Karpas-422 (cell line): ENCODE results near the gene ARHGAP22. TPM values are rescaled to one million over a fixed set of nuclear protein-coding genes. Genes with fewer than 3 reads are reported as not detected.

ENCODE experiments used
- DNase-seq: peaks from one replicate; pipeline ENCODE4 v3.0.0-alpha.2; 2015
- H2AFZ ChIP-seq: fragments of 200-600 bp; sonication (generic); 2 replicates; pipeline ENCODE4 v1.6.1; 2014; ENCODE audit warnings: antibody characterized with exemption, low read length, mixed read lengths
- H3K27ac ChIP-seq: fragments of 200-600 bp; sonication (generic); 2 replicates; pipeline ENCODE4 v1.5.1; 2014; ENCODE audit warnings: mild to moderate bottlenecking, low read length, moderate library complexity
- H3K27me3 ChIP-seq: fragments of 200-600 bp; sonication (generic); 2 replicates; pipeline ENCODE4 v1.6.1; 2014; ENCODE audit warnings: low read length, mixed read lengths
- H3K36me3 ChIP-seq: fragments of 200-600 bp; sonication (generic); 2 replicates; pipeline ENCODE4 v1.6.1; 2014; ENCODE audit warnings: low read length, mixed read lengths; ENCODE audit not compliant: insufficient read depth
- H3K4me1 ChIP-seq: fragments of 200-600 bp; sonication (generic); 2 replicates; pipeline ENCODE4 v1.6.1; 2014; ENCODE audit warnings: mild to moderate bottlenecking, low read length, mixed read lengths
- H3K4me2 ChIP-seq: fragments of 200-600 bp; sonication (generic); 2 replicates; pipeline ENCODE4 v1.6.1; 2014; ENCODE audit warnings: low read length, low read depth, mild to moderate bottlenecking; ENCODE audit not compliant: poor library complexity, severe bottlenecking
- H3K4me3 ChIP-seq: fragments of 200-600 bp; sonication (generic); 2 replicates; pipeline ENCODE4 v1.5.1; 2014; ENCODE audit warnings: mild to moderate bottlenecking, antibody characterized with exemption, low read length, mixed read lengths
- H3K79me2 ChIP-seq: fragments of 200-600 bp; sonication (generic); 2 replicates; pipeline ENCODE4 v1.6.1; 2014; ENCODE audit warnings: mild to moderate bottlenecking, low read length, mixed read lengths
- H3K9ac ChIP-seq: fragments of 200-600 bp; sonication (generic); 2 replicates; pipeline ENCODE4 v1.6.0; 2014; ENCODE audit warnings: low read length
- H3K9me2 ChIP-seq: fragments of 200-600 bp; sonication (generic), shearing (Covaris generic); replicated peaks from 2 replicates; pipeline ENCODE4 v1.6.0; 2014; ENCODE audit warnings: mild to moderate bottlenecking, low read length, moderate library complexity; ENCODE audit not compliant: insufficient read depth
- H3K9me3 ChIP-seq: fragments of 300-700, 200-600 bp; sonication (generic); 2 replicates; pipeline ENCODE4 v1.6.1; 2014; ENCODE audit warnings: low read length, mixed read lengths
- H4K20me1 ChIP-seq: fragments of 200-600 bp; sonication (generic); 2 replicates; pipeline ENCODE4 v1.6.1; 2014; ENCODE audit warnings: mild to moderate bottlenecking, antibody characterized with exemption, low read length, low read depth; ENCODE audit not compliant: insufficient read depth
- total RNA-seq: library from RNA; depleted of rRNA; stranded (reverse); fragments of >200 nt; shearing (Covaris generic); gene quantifications from 2 replicates; pipeline ENCODE4 v1.2.3, GENCODE V29; 2014; ENCODE audit warnings: low replicate concordance

Gene ARHGAP22
- total RNA-seq, 1 experiment from 2014 or later, result 0.07 TPM

- DNase-seq, result no peak
- H4K20me1 ChIP-seq, result no peaks in the 10 kb centered on the region
- H3K4me3 ChIP-seq, result no peak overlapping the region
- no peaks in the 10 kb centered on the region for H3K4me1 ChIP-seq
- no peaks in the 10 kb centered on the region for H3K27me3 ChIP-seq
- no peak overlapping the region for H3K27ac ChIP-seq
- no peak overlapping the region for H3K4me2 ChIP-seq
- no peaks in the 10 kb centered on the region for H3K36me3 ChIP-seq
- no peaks in the 10 kb centered on the region for H3K9me3 ChIP-seq
- no peaks in the 10 kb centered on the region for H3K9me2 ChIP-seq
- no peak overlapping the region for H3K9ac ChIP-seq
- no peak overlapping the region for H2AFZ ChIP-seq
- H3K79me2 ChIP-seq, result no peaks in the 10 kb centered on the region
Observed at GRCh38 chr10:48547981-48548380, 56.9 kb downstream of the ARHGAP22 start.

DNA sequence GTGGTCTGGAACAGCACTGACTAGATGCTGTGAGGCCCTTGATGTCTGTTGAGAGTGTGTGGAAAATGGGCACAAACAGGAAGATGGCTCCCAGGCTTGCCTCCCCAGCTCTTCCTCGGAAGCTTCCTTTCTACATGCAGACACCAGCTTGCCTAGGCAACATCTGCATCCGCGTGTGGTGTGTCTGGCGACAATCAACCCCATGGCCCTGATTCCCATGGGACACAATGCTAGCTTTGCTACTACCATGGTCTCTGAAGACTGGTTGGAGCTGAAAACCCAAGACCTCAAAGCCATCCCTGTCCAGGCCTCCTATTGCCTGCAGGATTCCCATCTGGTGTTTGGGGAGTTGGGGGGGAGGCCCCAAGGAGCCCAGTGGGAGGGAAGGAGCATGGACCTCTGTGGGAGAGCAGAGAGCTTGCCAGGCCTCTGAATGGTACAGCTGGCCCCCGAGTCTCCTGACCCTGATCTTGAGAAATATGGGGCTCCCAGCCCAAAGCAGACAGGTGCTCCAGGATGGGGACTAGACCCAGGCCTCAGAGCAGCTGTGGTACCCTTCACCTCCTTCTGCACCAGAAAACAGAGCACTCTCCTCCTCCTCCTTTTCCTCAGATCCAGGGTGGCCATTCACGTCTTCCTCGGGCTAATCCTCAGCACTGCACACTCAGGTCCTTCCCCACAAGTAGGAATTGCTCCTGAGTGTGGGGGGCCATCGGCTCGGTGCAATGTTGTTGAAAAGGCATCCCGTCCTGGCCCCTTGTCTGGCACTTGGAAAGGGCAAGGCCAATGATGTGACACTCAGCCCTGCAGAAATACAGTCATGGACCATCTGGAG is 57.6 kb downstream of the ARHGAP22 start:
- Histone ChIP-seq H2AFZ (no peak overlapping the region), H3K4me3 (no peak overlapping the region), H3K36me3 (no peaks in the 10 kb centered on the region), H4K20me1 (no peaks in the 10 kb centered on the region), H3K79me2 (no peaks in the 10 kb centered on the region), H3K9ac (no peak overlapping the region), H3K9me2 (no peaks in the 10 kb centered on the region), H3K4me1 (no peaks in the 10 kb centered on the region), H3K27me3 (no peaks in the 10 kb centered on the region), H3K4me2 (no peak overlapping the region), H3K27ac (no peak overlapping the region), H3K9me3 (no peaks in the 10 kb centered on the region)
- DNase-seq, result no peak

- Histone ChIP-seq H3K27ac (no peak overlapping the region), H3K4me3 (no peak overlapping the region), H2AFZ (no peak overlapping the region), H3K4me2 (no peak overlapping the region), H3K79me2 (no peaks in the 10 kb centered on the region), H3K36me3 (no peaks in the 10 kb centered on the region), H3K9me3 (no peaks in the 10 kb centered on the region), H4K20me1 (no peaks in the 10 kb centered on the region), H3K4me1 (no peaks in the 10 kb centered on the region), H3K27me3 (no peaks in the 10 kb centered on the region), H3K9ac (no peak overlapping the region), H3K9me2 (no peaks in the 10 kb centered on the region)
- DNase-seq, result no peak
Observed at GRCh38 chr10:48545462-48546145, 59.3 kb downstream of the ARHGAP22 start.

DNA sequence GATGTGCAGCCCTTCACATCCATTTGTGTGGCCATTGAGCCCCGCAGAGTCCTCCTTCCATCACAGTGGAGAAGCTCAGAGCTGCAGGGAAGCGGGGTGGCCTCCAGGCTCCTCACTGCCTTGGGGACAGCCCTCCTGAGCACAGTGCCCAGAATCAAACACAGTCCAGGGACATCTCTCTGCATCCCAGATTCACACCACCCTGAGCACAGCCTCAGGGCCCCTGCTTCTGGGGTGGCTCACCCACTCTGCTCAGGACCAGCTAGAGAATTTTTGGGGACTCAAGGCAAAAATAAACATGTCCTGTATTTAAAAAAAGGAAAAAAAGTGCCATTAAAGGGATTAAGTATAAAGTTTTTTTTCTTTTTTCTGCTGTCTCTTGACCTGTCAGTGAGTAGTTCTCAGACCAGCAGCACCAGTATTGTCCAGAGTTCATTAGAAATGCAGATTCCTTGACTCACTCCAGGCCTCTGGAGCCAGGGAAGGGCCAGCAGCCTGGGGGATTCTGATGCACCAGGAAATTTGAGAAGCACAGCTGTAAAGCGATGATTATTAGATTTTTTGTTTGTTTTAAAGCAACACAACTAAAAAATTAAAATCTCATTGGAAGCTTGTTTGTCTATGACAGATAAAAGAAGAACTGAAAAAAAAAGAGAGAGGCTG is 61.6 kb downstream of the ARHGAP22 start:
- Histone ChIP-seq H3K79me2 (no peaks in the 10 kb centered on the region), H3K9me2 (no peaks in the 10 kb centered on the region), H4K20me1 (no peaks in the 10 kb centered on the region), H3K4me1 (no peaks in the 10 kb centered on the region), H3K27ac (no peak overlapping the region), H3K9me3 (no peaks in the 10 kb centered on the region), H3K9ac (no peak overlapping the region), H3K4me2 (no peak overlapping the region), H2AFZ (no peak overlapping the region), H3K4me3 (no peak overlapping the region), H3K36me3 (no peaks in the 10 kb centered on the region), H3K27me3 (no peaks in the 10 kb centered on the region)
- DNase-seq, result no peak

- no peaks in the 10 kb centered on the region for H3K4me1 ChIP-seq
- H3K9me2 ChIP-seq, result no peaks in the 10 kb centered on the region
- H3K4me3 ChIP-seq, result no peak overlapping the region
- H3K9me3 ChIP-seq, result no peaks in the 10 kb centered on the region
- H3K27me3 ChIP-seq, result no peaks in the 10 kb centered on the region
- no peaks in the 10 kb centered on the region for H3K36me3 ChIP-seq
- H2AFZ ChIP-seq, result no peak overlapping the region
- no peak overlapping the region for H3K4me2 ChIP-seq
- H3K9ac ChIP-seq, result no peak overlapping the region
- H4K20me1 ChIP-seq, result no peaks in the 10 kb centered on the region
- DNase-seq, result no peak
- no peaks in the 10 kb centered on the region for H3K79me2 ChIP-seq
- H3K27ac ChIP-seq, result no peak overlapping the region
Observed at GRCh38 chr10:48542471-48543181, 62.2 kb downstream of the ARHGAP22 start.

DNA sequence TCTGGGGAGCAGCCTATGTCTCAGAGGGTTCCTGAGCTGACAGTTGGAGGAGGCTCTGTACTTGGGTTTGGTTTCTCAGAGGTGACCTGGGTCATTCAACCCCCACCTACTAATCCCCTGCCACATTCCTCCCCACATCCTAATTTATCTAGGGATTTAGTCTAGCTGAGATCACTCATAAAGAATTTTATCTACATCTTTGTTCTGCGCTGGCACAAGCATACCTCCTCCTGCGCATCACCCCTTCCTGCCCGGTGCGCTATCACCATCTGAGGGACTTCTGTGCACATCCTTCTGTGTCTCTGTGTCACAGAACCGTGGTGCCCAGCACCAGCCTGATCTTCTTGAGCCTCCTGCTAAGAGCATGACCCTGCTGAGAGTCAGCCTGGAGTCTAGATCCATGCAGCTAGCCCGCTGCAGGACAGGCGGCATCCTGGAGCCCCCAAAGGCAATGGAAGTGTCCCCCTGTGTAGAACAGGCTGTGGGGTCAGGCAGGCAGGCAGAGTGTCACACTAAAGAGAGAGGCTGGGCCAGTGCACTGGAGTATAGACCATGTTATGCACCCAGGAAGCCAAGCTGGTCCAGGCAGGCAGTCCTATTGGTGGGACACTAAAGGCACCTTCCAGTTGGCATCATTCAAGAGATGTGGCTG is 63.6 kb downstream of the ARHGAP22 start:
- DNase-seq, result no peak
- Histone ChIP-seq H3K79me2 (no peaks in the 10 kb centered on the region), H3K9me3 (no peaks in the 10 kb centered on the region), H3K27ac (no peak overlapping the region), H3K9ac (no peak overlapping the region), H3K36me3 (no peaks in the 10 kb centered on the region), H3K9me2 (no peaks in the 10 kb centered on the region), H3K4me3 (no peak overlapping the region), H3K4me1 (no peaks in the 10 kb centered on the region), H2AFZ (no peak overlapping the region), H3K4me2 (no peak overlapping the region), H4K20me1 (no peaks in the 10 kb centered on the region), H3K27me3 (no peaks in the 10 kb centered on the region)

DNA sequence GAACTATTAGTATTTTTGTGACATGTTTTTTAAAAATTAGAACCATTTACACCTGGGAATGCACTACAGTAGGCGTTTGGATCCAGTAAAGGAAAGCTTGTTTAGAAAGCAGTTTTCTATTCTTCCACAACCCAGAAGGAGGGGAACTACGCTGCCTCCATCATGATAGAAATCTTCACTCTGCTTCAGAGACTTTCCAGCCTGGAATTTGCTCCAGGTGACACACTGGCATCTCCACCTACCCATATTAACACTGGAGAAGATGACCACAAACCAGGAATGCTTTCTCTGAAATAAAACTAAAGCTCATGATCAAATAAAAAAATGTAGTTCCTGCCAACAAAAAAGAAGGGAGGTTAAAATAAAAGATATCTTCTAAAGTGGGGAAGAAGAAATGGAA is 66.3 kb downstream of the ARHGAP22 start:
- Histone ChIP-seq H3K9me2 (no peaks in the 10 kb centered on the region), H2AFZ (no peak overlapping the region), H4K20me1 (no peaks in the 10 kb centered on the region), H3K9ac (no peak overlapping the region), H3K79me2 (no peaks in the 10 kb centered on the region), H3K27me3 (no peaks in the 10 kb centered on the region), H3K4me3 (no peak overlapping the region), H3K9me3 (no peaks in the 10 kb centered on the region), H3K4me1 (no peaks in the 10 kb centered on the region), H3K27ac (no peak overlapping the region), H3K36me3 (no peaks in the 10 kb centered on the region), H3K4me2 (no peak overlapping the region)
- no peak for DNase-seq
